Measurements from ENCODE around the gene TENM4. TPM values are rescaled to one million over a fixed set of nuclear protein-coding genes. Genes with fewer than 3 reads are reported as not detected.

The TENM4 gene
- total and polyA plus RNA-seq, 2 experiments from 2014 or later = 19.0 to 105 TPM

GRCh38 chr11:79235696-79236095 is 205.1 kb downstream of the TENM4 start:
- no peaks in the 10 kb centered on the region for H3K9me3 ChIP-seq (ENCODE audit: low read depth)
- H3K27ac ChIP-seq = no peak overlapping the region
- H3K4me3 ChIP-seq = no peak overlapping the region
- H3K36me3 ChIP-seq = no peaks in the 10 kb centered on the region
- peaks cover 16% of the 10 kb centered on the region for H3K4me1 ChIP-seq (ENCODE audit: low read depth)
- H3K27me3 ChIP-seq = no peaks in the 10 kb centered on the region
- no peak for DNase-seq (ENCODE audit: low read depth in 1 of 2, low spot score in 1 of 2)
- TF ChIP-seq CTCF (IDR thresholded peaks at IDR 0.05; ENCODE audit: low read depth, low read length) = no peak

- no peaks in the 10 kb centered on the region for H3K9me3 ChIP-seq (ENCODE audit: low read depth)
- TF ChIP-seq CTCF (IDR thresholded peaks at IDR 0.05; ENCODE audit: low read depth, low read length) = no peak
- peaks cover 16% of the 10 kb centered on the region for H3K4me1 ChIP-seq (ENCODE audit: low read depth)
- peak in 1 of 2 donors; percentile 52 for DNase-seq (ENCODE audit: low read depth in 1 of 2, low spot score in 1 of 2)
- H3K4me3 ChIP-seq = no peak overlapping the region
- no peaks in the 10 kb centered on the region for H3K36me3 ChIP-seq
- H3K27ac ChIP-seq = no peak overlapping the region
- H3K27me3 ChIP-seq = no peaks in the 10 kb centered on the region
Observed at GRCh38 chr11:79232346-79232745, 208.5 kb downstream of the TENM4 start.

GRCh38 chr11:79229047-79229446 is 211.8 kb downstream of the TENM4 start:
- H3K27me3 ChIP-seq = no peaks in the 10 kb centered on the region
- H3K4me1 ChIP-seq (ENCODE audit: low read depth) = no peaks in the 10 kb centered on the region
- DNase-seq (ENCODE audit: low read depth in 1 of 2, low spot score in 1 of 2) = no peak
- H3K27ac ChIP-seq = no peak overlapping the region
- no peak for TF ChIP-seq CTCF (IDR thresholded peaks at IDR 0.05; ENCODE audit: low read depth, low read length)
- H3K9me3 ChIP-seq (ENCODE audit: low read depth) = no peaks in the 10 kb centered on the region
- no peak overlapping the region for H3K4me3 ChIP-seq
- no peaks in the 10 kb centered on the region for H3K36me3 ChIP-seq

GRCh38 chr11:79227767-79228755 is 212.8 kb downstream of the TENM4 start:
- no peaks in the 10 kb centered on the region for H3K36me3 ChIP-seq
- peak; percentile 6 for TF ChIP-seq CTCF (IDR thresholded peaks at IDR 0.05; ENCODE audit: low read depth, low read length)
- no peak overlapping the region for H3K4me3 ChIP-seq
- no peaks in the 10 kb centered on the region for H3K4me1 ChIP-seq (ENCODE audit: low read depth)
- DNase-seq (ENCODE audit: low read depth in 1 of 2, low spot score in 1 of 2) = no peak
- H3K9me3 ChIP-seq (ENCODE audit: low read depth) = no peaks in the 10 kb centered on the region
- H3K27me3 ChIP-seq = no peaks in the 10 kb centered on the region
- no peak overlapping the region for H3K27ac ChIP-seq

GRCh38 chr11:79227308-79227707 is 213.5 kb downstream of the TENM4 start:
- no peak for DNase-seq (ENCODE audit: low read depth in 1 of 2, low spot score in 1 of 2)
- H3K4me3 ChIP-seq = no peak overlapping the region
- H3K27me3 ChIP-seq = no peaks in the 10 kb centered on the region
- H3K36me3 ChIP-seq = no peaks in the 10 kb centered on the region
- TF ChIP-seq CTCF (IDR thresholded peaks at IDR 0.05; ENCODE audit: low read depth, low read length) = no peak
- H3K9me3 ChIP-seq (ENCODE audit: low read depth) = no peaks in the 10 kb centered on the region
- H3K27ac ChIP-seq = peak overlapping the region; percentile 6
- H3K4me1 ChIP-seq (ENCODE audit: low read depth) = no peaks in the 10 kb centered on the region

Measured in cardiac muscle cell (in vitro differentiated cells and primary cell).